ENCODE measurements around the gene CEP295NL.
"Not testable (repeated sequence)": the region's sequence is repeated elsewhere in the genome, so short reads cannot be mapped to it uniquely, and the experiment has no call there.

Gene CEP295NL

DNA sequence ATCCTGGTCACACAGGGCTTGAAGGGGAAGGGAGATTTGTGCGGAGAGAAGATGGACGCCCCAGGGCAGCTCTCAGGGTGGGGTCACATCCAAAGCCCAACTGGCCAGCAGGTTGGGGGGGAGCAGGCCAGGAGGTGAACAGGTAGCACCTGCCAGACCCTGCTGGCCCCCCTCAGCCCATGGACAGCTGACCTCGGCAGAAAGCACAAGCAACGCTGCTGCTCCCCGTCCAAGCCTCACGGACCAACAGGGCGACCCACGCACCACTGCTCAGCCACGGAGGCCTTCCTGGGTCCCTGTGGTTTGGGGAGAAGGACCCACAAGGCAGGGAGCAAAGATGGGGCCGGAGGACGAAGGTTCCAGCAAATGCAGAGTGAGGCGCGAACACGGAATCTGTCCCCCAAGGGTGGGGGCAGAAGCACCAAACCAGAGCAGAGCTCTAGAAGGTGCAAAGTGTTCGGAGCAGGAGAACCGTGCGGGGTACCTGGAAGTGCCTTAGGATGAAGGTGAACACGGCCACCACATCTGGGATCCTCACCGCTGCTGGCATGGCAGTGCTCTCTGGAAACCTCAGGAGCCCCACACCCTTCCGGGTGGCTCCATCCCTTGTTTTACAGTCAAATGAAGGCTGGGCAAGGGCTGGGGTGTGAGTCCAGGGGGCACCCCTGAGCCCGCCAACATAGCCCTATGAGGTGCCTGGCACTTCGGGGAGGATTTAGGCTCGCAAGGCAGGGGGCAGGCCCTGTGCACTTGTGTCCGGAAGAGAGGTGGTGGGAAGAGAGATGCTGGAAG, 17.9 kb downstream of the CEP295NL start:
- no peak for DNase-seq

- no peak for DNase-seq
Observed at GRCh38 chr17:78884148-78884825, 18.7 kb downstream of the CEP295NL start.

- DNase-seq: no peak
Observed at GRCh38 chr17:78883533-78884131, 19.4 kb downstream of the CEP295NL start.

DNA sequence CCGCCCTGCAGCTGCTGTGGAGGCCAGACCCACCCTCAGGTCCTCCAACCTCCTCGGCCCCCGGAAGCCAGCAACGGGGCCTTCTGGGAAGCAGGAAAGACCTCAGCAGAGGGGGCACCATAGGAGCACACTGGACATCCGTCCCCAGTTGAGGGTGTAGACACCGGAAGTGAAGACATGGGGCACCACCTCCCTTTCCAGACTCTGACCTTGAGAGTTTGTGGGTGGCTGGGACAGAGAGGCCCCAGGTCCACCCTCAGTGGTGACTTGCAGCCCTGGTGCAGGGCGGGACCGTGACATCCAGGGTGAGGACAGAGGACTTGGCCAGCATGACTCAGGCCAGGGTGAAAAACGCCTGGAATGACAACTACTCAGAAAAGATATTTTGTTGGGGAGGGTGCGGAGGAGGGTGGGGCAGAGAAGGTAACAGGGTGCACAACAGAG, 19.9 kb downstream of the CEP295NL start:
- no peak for DNase-seq

DNA sequence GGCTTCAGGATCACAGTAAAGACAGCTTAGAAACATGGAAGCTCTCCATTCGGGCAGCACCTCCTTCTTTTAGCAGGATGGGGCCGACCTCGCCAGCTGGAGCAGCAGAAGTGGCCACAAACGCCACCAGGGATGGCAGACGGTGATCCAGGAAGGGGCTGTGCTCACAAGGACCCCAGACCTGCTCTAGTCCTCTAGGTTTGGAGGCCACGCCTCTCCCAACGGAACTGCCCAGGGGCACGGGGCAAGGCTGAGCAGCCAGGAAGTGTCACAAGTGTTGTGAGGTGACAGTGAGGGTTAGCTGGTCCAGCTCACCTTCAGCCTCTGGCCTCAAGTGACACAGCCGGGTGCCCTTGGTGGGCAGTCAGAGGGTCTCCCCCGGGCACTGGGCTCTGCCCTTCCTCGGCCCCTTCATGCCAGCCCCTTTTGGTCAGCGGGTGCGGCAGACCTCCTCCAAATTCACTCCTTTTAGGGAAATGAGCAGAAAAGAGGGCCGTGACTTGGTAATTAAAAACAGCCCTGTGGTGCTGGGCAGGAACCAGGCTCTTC, 20.4 kb downstream of the CEP295NL start:
- DNase-seq: no peak

DNA sequence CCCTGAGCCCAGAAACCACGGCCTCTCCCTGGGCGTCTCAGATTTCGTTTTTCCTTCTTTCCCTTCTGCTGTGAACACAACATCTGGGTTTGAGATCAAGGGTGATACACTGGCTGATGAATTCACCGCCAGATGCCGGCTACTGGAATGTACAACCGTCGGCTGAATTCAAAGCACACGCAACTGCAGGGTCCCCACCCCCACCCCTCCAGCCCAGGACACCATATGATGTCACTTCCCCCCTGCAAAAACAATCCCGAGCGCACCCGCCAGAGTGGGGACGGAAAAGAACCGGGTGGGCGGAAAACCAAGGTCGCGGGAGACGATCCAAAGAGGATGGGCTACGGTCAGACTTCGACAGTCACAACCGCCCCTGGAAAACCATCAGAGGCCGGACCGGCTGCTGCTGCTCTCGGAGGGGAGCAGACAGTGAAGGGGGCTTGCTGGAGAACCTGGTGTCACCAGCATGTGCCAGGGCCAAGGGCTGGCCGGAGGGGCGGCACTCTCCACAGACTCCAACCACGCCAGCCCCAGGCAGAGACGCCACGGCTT, 23.3 kb downstream of the CEP295NL start:
- DNase-seq: no peak

DNA sequence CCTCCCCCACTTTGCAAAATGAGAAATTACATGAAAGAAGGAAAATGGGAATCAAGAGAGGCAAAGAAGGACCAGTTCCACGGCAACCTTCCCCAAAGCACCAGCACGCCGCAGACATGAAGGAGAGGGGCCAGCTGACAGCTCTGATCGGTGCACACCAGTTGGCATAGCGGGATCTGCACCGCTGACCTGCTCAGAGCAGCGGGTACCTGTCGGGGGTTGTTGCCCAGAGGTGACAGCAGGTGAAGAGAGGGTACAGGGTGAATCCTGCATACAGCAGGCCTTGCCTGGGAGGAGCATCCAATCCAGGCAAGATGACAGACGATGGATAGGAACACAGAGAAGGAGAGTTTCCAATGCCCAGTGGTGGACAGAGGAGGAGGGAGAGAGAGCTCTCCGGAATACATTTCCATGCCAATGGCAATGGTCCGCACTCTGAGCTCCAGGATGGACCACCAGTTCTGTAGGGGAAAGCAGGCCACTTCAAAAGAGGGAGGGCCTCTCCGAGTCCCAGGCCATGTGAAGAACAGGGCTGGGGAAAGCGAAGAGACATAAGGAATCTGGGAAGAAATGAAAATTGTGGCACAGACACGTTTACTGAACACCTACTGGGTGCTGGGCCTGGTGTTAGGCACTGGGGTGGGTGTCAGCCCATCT, 24.0 kb downstream of the CEP295NL start:
- DNase-seq: no peak

- no peak for DNase-seq
Observed at GRCh38 chr17:78878261-78878660, 24.7 kb downstream of the CEP295NL start.

DNA sequence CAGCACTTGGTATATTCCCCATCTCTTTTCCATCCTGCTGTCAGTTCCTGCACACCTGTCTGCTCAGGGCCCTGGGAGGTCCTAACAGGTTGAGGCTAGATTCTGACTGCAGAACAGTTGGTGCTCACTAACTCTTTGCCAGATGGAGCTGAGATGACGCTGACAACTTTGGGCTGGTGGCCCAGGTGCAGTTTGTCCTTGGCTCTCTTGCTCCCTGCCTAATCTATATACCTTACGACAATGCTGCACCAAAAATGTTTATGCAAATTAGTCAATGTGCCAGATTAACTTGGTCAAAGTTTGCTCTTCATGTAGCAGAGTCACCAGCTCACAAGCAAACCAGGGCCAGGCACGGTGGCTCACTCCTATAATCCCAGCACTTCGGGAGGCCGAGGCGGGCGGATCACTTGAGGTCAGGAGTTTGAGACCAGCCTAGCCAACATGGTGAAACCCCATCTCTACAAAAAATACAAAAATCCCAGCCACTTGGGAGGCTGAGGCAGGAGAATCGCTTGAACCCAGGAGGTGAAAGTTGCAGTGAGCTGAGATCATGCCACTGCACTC, 26.0 kb downstream of the CEP295NL start:
- DNase-seq: not testable (repeated sequence)

GRCh38 chr17:78876094-78876597, 26.9 kb downstream of the CEP295NL start:
- DNase-seq: no peak

DNA sequence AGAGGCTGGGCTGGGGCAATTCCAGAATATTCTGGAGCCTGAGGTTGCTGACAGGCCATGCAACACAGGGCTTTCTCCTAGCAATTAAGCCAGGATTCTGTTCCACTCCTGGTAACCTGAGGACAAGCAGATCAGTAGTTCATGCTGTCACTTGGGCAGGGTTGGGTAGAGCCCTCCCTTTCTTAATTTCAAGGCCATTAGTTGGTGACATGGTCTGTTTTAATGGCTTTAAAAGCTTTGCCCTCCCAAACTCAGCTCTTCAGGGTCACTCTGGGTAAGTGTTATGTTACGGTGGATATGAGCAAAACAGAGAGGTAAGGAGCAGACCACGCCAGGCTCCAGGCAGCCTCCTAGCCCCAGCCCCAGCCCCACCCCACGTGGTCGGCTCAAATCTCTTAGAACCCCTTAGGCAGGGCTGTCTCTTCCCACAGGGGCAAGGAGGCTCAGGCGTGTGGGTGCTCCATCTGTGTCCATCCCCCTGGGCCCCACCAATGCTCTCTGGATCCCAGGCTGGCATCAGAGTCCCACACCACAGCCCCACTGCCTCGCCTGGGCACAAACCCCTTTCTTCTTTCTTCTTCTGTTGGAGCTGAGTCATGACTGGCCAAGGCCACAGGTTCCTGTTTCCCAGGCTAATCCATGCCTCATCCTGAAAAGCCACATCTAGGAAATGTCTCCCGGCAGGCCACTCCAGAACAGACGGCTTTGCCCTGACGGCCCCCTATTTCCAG, 27.5 kb downstream of the CEP295NL start:
- no peak for DNase-seq

- no peak for DNase-seq
Observed at GRCh38 chr17:78873519-78874340, 29.3 kb downstream of the CEP295NL start.

- DNase-seq: no peak
Observed at GRCh38 chr17:78872486-78872885, 30.5 kb downstream of the CEP295NL start.

GRCh38 chr17:78870621-78871020, 32.4 kb downstream of the CEP295NL start:
- DNase-seq: no peak

GRCh38 chr17:78868391-78868790, 34.6 kb downstream of the CEP295NL start:
- no peak for DNase-seq

- DNase-seq: not testable (repeated sequence)
Observed at GRCh38 chr17:78867046-78867445, 36.0 kb downstream of the CEP295NL start.

DNA sequence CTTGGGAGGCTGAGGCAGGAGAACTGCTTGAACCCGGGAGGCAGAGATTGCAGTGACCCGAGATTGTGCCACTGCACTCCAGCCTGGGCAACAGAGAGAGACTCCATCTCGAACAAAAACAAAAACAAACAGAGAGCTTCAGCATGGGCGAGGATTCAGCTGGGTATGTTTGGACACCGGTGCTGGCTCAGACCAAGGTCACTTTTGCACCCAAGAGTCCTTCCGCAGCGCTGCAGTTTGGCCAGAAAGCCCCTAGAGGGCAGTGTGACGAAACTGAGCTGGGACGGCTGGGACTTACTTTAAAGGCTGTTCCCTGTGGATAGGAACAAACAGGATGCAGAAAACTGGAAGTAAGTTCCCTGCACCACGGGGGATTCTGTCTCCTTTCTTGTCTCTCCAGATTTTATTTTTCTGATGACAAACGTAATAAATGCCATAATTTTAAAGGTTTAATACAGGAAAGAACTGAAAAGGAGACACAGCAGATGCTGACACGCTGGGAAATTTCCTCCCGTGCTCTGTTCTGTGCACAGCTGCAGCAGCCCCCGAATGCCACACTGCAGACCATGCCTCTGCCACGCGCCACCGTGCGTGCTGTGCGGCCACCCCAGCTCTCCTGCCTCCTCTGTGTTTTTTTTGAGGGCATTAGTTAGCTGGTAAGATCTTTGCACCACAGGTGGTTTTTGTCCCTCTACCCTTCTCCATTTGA, 37.2 kb downstream of the CEP295NL start:
- no peak for DNase-seq

GRCh38 chr17:78864117-78864516, 38.9 kb downstream of the CEP295NL start:
- DNase-seq: no peak
